ENCODE results near the gene PDE4D.

PDE4D gene

GRCh38 chr5:58932057-58932612, 961.4 kb downstream of the PDE4D start:
- no peaks in the 10 kb centered on the region for H3K9me3 ChIP-seq (replicated peaks; ENCODE audit: insufficient read depth, low read length)
- H4K20me1 ChIP-seq (ENCODE audit: insufficient read depth, low read length), result no peaks in the 10 kb centered on the region
- no peak overlapping the region for H3K4me2 ChIP-seq (ENCODE audit: low read depth, low read length)
- no peaks in the 10 kb centered on the region for H3F3A ChIP-seq (ENCODE audit: insufficient read depth, low read length)
- H2AFZ ChIP-seq (ENCODE audit: low read length), result no peak overlapping the region
- no peaks in the 10 kb centered on the region for H3K27me3 ChIP-seq (replicated peaks; ENCODE audit: insufficient read depth, low read length)
- no peaks in the 10 kb centered on the region for H3K9me2 ChIP-seq (replicated peaks; ENCODE audit: insufficient read depth, low read length)
- no peak overlapping the region for H3K4me3 ChIP-seq (ENCODE audit: low read length)
- H3K9ac ChIP-seq (ENCODE audit: low read length), result no peak overlapping the region
- H3K27ac ChIP-seq (ENCODE audit: low read length), result no peak overlapping the region
- no peaks in the 10 kb centered on the region for H3K4me1 ChIP-seq (ENCODE audit: low read length)
- no peaks in the 10 kb centered on the region for H3K79me2 ChIP-seq (ENCODE audit: low read length)
- no peak for DNase-seq
- TF ChIP-seq EZH2phosphoT487 (IDR thresholded peaks at IDR 0.05; ENCODE audit: low read length), result no peak
- no peak for TF ChIP-seq CTCF (IDR thresholded peaks at IDR 0.05; ENCODE audit: low read length)
- no peak for TF ChIP-seq EZH2 (optimal IDR thresholded peaks at IDR 0.05; ENCODE audit: low read depth, low read length)
- no peaks in the 10 kb centered on the region for H3K36me3 ChIP-seq (replicated peaks; ENCODE audit: insufficient read depth, low read length)

GRCh38 chr5:58930520-58930919, 963.0 kb downstream of the PDE4D start:
- no peaks in the 10 kb centered on the region for H4K20me1 ChIP-seq (ENCODE audit: insufficient read depth, low read length)
- no peaks in the 10 kb centered on the region for H3F3A ChIP-seq (ENCODE audit: insufficient read depth, low read length)
- no peak overlapping the region for H3K4me2 ChIP-seq (ENCODE audit: low read depth, low read length)
- no peaks in the 10 kb centered on the region for H3K79me2 ChIP-seq (ENCODE audit: low read length)
- no peak for DNase-seq
- no peaks in the 10 kb centered on the region for H3K36me3 ChIP-seq (replicated peaks; ENCODE audit: insufficient read depth, low read length)
- H2AFZ ChIP-seq (ENCODE audit: low read length), result no peak overlapping the region
- TF ChIP-seq CTCF (IDR thresholded peaks at IDR 0.05; ENCODE audit: low read length), result no peak
- TF ChIP-seq EZH2phosphoT487 (IDR thresholded peaks at IDR 0.05; ENCODE audit: low read length), result no peak
- no peak for TF ChIP-seq EZH2 (optimal IDR thresholded peaks at IDR 0.05; ENCODE audit: low read depth, low read length)
- H3K9me2 ChIP-seq (replicated peaks; ENCODE audit: insufficient read depth, low read length), result no peaks in the 10 kb centered on the region
- no peaks in the 10 kb centered on the region for H3K4me1 ChIP-seq (ENCODE audit: low read length)
- H3K27ac ChIP-seq (ENCODE audit: low read length), result no peak overlapping the region
- no peaks in the 10 kb centered on the region for H3K9me3 ChIP-seq (replicated peaks; ENCODE audit: insufficient read depth, low read length)
- no peak overlapping the region for H3K4me3 ChIP-seq (ENCODE audit: low read length)
- H3K27me3 ChIP-seq (replicated peaks; ENCODE audit: insufficient read depth, low read length), result no peaks in the 10 kb centered on the region
- H3K9ac ChIP-seq (ENCODE audit: low read length), result no peak overlapping the region

GRCh38 chr5:58929726-58930125, 963.8 kb downstream of the PDE4D start:
- Histone ChIP-seq H3K27me3 (replicated peaks; ENCODE audit: insufficient read depth, low read length) (no peaks in the 10 kb centered on the region), H4K20me1 (ENCODE audit: insufficient read depth, low read length) (no peaks in the 10 kb centered on the region)

More at GRCh38 chr5:58929726-58930125, 963.8 kb downstream of the PDE4D start:
- Histone ChIP-seq H3K4me2 (ENCODE audit: low read depth, low read length) (no peak overlapping the region), H3K4me3 (ENCODE audit: low read length) (no peak overlapping the region), H2AFZ (ENCODE audit: low read length) (no peak overlapping the region), H3K36me3 (replicated peaks; ENCODE audit: insufficient read depth, low read length) (no peaks in the 10 kb centered on the region), H3K9me2 (replicated peaks; ENCODE audit: insufficient read depth, low read length) (no peaks in the 10 kb centered on the region), H3K79me2 (ENCODE audit: low read length) (no peaks in the 10 kb centered on the region), H3K9me3 (replicated peaks; ENCODE audit: insufficient read depth, low read length) (no peaks in the 10 kb centered on the region), H3K4me1 (ENCODE audit: low read length) (no peaks in the 10 kb centered on the region), H3K27ac (ENCODE audit: low read length) (no peak overlapping the region), H3F3A (ENCODE audit: insufficient read depth, low read length) (no peaks in the 10 kb centered on the region), H3K9ac (ENCODE audit: low read length) (no peak overlapping the region)
- TF ChIP-seq EZH2phosphoT487 (IDR thresholded peaks at IDR 0.05; ENCODE audit: low read length), result no peak
- no peak for TF ChIP-seq CTCF (IDR thresholded peaks at IDR 0.05; ENCODE audit: low read length)
- no peak for TF ChIP-seq EZH2 (optimal IDR thresholded peaks at IDR 0.05; ENCODE audit: low read depth, low read length)
- no peak for DNase-seq

All from MM.1S (cell line).